ENCODE measurements around the gene ZFAND3. TPM values are rescaled to one million over a fixed set of nuclear protein-coding genes. Genes with fewer than 3 reads are reported as not detected.

Gene ZFAND3
- total and polyA plus RNA-seq, 2 donors (not counting 1 experiment from before 2014, with no cell fraction given): 21.5 to 40.8 TPM

GRCh38 chr6:38086346-38086745 is 266.8 kb downstream of the ZFAND3 start:
- H3K27ac ChIP-seq (ENCODE audit: insufficient read depth, low read length): no peak overlapping the region
- DNase-seq (ENCODE audit: low read depth in 2 of 2): no peak
- H3K36me3 ChIP-seq (ENCODE audit: control insufficient read depth, insufficient read depth, low read length): no peaks in the 10 kb centered on the region
- H3K9ac ChIP-seq (ENCODE audit: insufficient read depth, low read length): no peak overlapping the region
- H3K4me3 ChIP-seq (replicated peaks in 1 of 4; ENCODE audit: control extremely low read depth in 1 of 4, insufficient read depth in 1 of 4, low read depth in 3 of 4, low read length in 4 of 4): no peak overlapping the region
- no peaks in the 10 kb centered on the region for H3K27me3 ChIP-seq (ENCODE audit: control insufficient read depth, insufficient read depth, low read length)
- H4K20me1 ChIP-seq (ENCODE audit: control insufficient read depth, extremely low read depth, insufficient read depth, low read length): no peaks in the 10 kb centered on the region
- H3K4me1 ChIP-seq (ENCODE audit: control insufficient read depth, extremely low read depth, insufficient read depth, low read length): no peaks in the 10 kb centered on the region
- H3K79me2 ChIP-seq (ENCODE audit: control insufficient read depth, insufficient read depth, low read length): no peaks in the 10 kb centered on the region
- H2AFZ ChIP-seq (ENCODE audit: low read length): no peak overlapping the region
- H3K4me2 ChIP-seq (ENCODE audit: extremely low read depth, insufficient read depth, low read length): no peak overlapping the region
- no peaks in the 10 kb centered on the region for H3K9me3 ChIP-seq (ENCODE audit: control insufficient read depth, insufficient read depth, low read depth, low read length)
- TF ChIP-seq, protein P1, sequence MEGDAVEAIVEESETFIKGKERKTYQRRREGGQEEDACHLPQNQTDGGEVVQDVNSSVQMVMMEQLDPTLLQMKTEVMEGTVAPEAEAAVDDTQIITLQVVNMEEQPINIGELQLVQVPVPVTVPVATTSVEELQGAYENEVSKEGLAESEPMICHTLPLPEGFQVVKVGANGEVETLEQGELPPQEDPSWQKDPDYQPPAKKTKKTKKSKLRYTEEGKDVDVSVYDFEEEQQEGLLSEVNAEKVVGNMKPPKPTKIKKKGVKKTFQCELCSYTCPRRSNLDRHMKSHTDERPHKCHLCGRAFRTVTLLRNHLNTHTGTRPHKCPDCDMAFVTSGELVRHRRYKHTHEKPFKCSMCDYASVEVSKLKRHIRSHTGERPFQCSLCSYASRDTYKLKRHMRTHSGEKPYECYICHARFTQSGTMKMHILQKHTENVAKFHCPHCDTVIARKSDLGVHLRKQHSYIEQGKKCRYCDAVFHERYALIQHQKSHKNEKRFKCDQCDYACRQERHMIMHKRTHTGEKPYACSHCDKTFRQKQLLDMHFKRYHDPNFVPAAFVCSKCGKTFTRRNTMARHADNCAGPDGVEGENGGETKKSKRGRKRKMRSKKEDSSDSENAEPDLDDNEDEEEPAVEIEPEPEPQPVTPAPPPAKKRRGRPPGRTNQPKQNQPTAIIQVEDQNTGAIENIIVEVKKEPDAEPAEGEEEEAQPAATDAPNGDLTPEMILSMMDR (conservative IDR thresholded peaks at IDR 0.05 in 1 of 2, IDR thresholded peaks at IDR 0.05 in 1 of 2; ENCODE audit: low read depth in 1 of 2, low read length in 2 of 2): no peak
- no peak for TF ChIP-seq EZH2 (IDR thresholded peaks at IDR 0.05; ENCODE audit: low read length, missing control alignments)

GRCh38 chr6:38088010-38088409 is 268.5 kb downstream of the ZFAND3 start:
- Histone ChIP-seq H3K4me1 (ENCODE audit: control insufficient read depth, extremely low read depth, insufficient read depth, low read length) (no peaks in the 10 kb centered on the region), H3K27ac (ENCODE audit: insufficient read depth, low read length) (no peak overlapping the region), H3K9ac (ENCODE audit: insufficient read depth, low read length) (no peak overlapping the region), H3K4me3 (replicated peaks in 1 of 4; ENCODE audit: control extremely low read depth in 1 of 4, insufficient read depth in 1 of 4, low read depth in 3 of 4, low read length in 4 of 4) (no peak overlapping the region), H3K9me3 (ENCODE audit: control insufficient read depth, insufficient read depth, low read depth, low read length) (no peaks in the 10 kb centered on the region), H3K79me2 (ENCODE audit: control insufficient read depth, insufficient read depth, low read length) (no peaks in the 10 kb centered on the region), H3K36me3 (ENCODE audit: control insufficient read depth, insufficient read depth, low read length) (no peaks in the 10 kb centered on the region), H4K20me1 (ENCODE audit: control insufficient read depth, extremely low read depth, insufficient read depth, low read length) (no peaks in the 10 kb centered on the region), H3K4me2 (ENCODE audit: extremely low read depth, insufficient read depth, low read length) (no peak overlapping the region), H2AFZ (ENCODE audit: low read length) (no peak overlapping the region), H3K27me3 (ENCODE audit: control insufficient read depth, insufficient read depth, low read length) (no peaks in the 10 kb centered on the region)
- no peak for DNase-seq (ENCODE audit: low read depth in 2 of 2)
- no peak for TF ChIP-seq EZH2 (IDR thresholded peaks at IDR 0.05; ENCODE audit: low read length, missing control alignments)
- TF ChIP-seq, protein P1 (conservative IDR thresholded peaks at IDR 0.05 in 1 of 2, IDR thresholded peaks at IDR 0.05 in 1 of 2; ENCODE audit: low read depth in 1 of 2, low read length in 2 of 2): no peak

DNA sequence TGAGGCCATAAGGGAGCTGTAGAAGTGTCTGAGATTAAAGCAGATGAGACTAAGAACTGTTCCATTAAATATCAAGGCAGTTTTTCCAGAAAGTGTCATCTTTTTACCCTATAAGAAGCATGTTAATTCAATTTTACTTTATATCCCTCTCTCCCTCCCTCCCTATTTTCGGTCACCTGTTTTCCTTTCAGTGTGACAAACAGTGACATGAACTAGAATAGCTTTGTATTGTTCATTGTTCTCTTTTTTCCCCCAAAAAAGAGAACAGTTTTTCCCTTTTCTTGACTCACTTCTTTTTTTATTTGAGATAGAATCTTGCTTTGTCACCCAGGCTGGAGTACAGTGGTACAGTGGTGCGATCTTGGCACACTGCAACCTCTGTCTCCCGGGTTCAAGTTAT is 269.3 kb downstream of the ZFAND3 start:
- no peaks in the 10 kb centered on the region for H3K27me3 ChIP-seq (ENCODE audit: control insufficient read depth, insufficient read depth, low read length)
- no peak overlapping the region for H3K4me3 ChIP-seq (replicated peaks in 1 of 4; ENCODE audit: control extremely low read depth in 1 of 4, insufficient read depth in 1 of 4, low read depth in 3 of 4, low read length in 4 of 4)
- H3K79me2 ChIP-seq (ENCODE audit: control insufficient read depth, insufficient read depth, low read length): no peaks in the 10 kb centered on the region
- TF ChIP-seq, protein P1 (conservative IDR thresholded peaks at IDR 0.05 in 1 of 2, IDR thresholded peaks at IDR 0.05 in 1 of 2; ENCODE audit: low read depth in 1 of 2, low read length in 2 of 2): no peak
- TF ChIP-seq EZH2 (IDR thresholded peaks at IDR 0.05; ENCODE audit: low read length, missing control alignments): no peak
- no peak overlapping the region for H3K9ac ChIP-seq (ENCODE audit: insufficient read depth, low read length)
- H2AFZ ChIP-seq (ENCODE audit: low read length): no peak overlapping the region
- no peaks in the 10 kb centered on the region for H3K4me1 ChIP-seq (ENCODE audit: control insufficient read depth, extremely low read depth, insufficient read depth, low read length)
- H4K20me1 ChIP-seq (ENCODE audit: control insufficient read depth, extremely low read depth, insufficient read depth, low read length): no peaks in the 10 kb centered on the region
- no peak overlapping the region for H3K4me2 ChIP-seq (ENCODE audit: extremely low read depth, insufficient read depth, low read length)
- H3K36me3 ChIP-seq (ENCODE audit: control insufficient read depth, insufficient read depth, low read length): no peaks in the 10 kb centered on the region
- H3K27ac ChIP-seq (ENCODE audit: insufficient read depth, low read length): no peak overlapping the region
- no peaks in the 10 kb centered on the region for H3K9me3 ChIP-seq (ENCODE audit: control insufficient read depth, insufficient read depth, low read depth, low read length)
- no peak for DNase-seq (ENCODE audit: low read depth in 2 of 2)

Measured in fibroblast of lung (primary cell).